Peyer's patch (tissue), 4 donors: Measurements from ENCODE around the gene GNG7.

ENCODE experiments used
- POLR2A ChIP-seq, 2 donors: fragments of 450-650 bp; IDR thresholded peaks; one replicate each; pipeline ENCODE4 v1.5.1; 2017; ENCODE audit warnings: antibody characterized with exemption in 2 of 2, mild to moderate bottlenecking in 2 of 2, moderate library complexity in 2 of 2
- TF ChIP-seq, protein P1 (sequence below), 6 experiments: fragments of 450-650 bp in 4 of 6; fragments of 200-600 bp in 2 of 6; sonication (generic) in 1 of 6; IDR thresholded peaks; one replicate each; pipeline ENCODE4 v1.5.1; 2017 to 2019; ENCODE audit warnings: antibody characterized with exemption in 6 of 6, mild to moderate bottlenecking in 3 of 6, moderate library complexity in 1 of 6

DNA sequence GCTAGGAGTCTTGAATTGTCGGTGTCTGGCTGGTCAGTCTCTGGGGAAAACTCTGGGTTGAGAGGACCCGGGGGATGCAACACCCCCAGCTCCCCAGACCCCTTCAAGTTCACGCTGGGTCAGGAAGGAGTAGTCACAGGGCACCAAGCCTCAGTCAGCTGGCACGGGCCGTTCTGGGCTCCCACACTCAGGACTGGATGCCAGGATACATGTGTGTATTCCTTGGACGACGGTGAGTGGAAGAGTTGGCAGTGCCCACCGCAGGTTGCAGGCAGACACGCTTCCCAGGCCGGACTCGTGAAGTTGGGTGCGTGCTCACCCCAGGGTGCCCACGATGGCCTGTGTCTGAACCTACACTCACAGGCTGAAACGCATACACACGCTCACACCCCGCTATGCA lies 221.0 kb downstream of the GNG7 start:
- no peak for TF ChIP-seq POLR2A (IDR thresholded peaks at IDR 0.05)
- TF ChIP-seq, protein P1, sequence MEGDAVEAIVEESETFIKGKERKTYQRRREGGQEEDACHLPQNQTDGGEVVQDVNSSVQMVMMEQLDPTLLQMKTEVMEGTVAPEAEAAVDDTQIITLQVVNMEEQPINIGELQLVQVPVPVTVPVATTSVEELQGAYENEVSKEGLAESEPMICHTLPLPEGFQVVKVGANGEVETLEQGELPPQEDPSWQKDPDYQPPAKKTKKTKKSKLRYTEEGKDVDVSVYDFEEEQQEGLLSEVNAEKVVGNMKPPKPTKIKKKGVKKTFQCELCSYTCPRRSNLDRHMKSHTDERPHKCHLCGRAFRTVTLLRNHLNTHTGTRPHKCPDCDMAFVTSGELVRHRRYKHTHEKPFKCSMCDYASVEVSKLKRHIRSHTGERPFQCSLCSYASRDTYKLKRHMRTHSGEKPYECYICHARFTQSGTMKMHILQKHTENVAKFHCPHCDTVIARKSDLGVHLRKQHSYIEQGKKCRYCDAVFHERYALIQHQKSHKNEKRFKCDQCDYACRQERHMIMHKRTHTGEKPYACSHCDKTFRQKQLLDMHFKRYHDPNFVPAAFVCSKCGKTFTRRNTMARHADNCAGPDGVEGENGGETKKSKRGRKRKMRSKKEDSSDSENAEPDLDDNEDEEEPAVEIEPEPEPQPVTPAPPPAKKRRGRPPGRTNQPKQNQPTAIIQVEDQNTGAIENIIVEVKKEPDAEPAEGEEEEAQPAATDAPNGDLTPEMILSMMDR (IDR thresholded peaks at IDR 0.05), result no peak
